Activated naive CD4-positive, alpha-beta T cell treated with anti-CD3 and anti-CD28 coated beads, Interleukin-2, amount 50 U/mL, for 24 hours (primary cell): ENCODE data around the gene JAK3.
"Not testable (repeated sequence)": the region's sequence is repeated elsewhere in the genome, so short reads cannot be mapped to it uniquely, and the experiment has no call there.

ENCODE experiments used
- H3K27ac Mint-ChIP-seq: one replicate; pipeline ENCODE4 v1.8.0; 2021; ENCODE audit warnings: mild to moderate bottlenecking, mixed read lengths
- H3K27me3 Mint-ChIP-seq: one replicate; pipeline ENCODE4 v1.8.0; 2021; ENCODE audit warnings: mixed read lengths
- H3K36me3 Mint-ChIP-seq: one replicate; pipeline ENCODE4 v1.8.0; 2021; ENCODE audit warnings: mixed read lengths
- H3K4me1 Mint-ChIP-seq: one replicate; pipeline ENCODE4 v1.8.0; 2021; ENCODE audit warnings: mixed read lengths
- H3K4me3 Mint-ChIP-seq: one replicate; pipeline ENCODE4 v1.8.0; 2021; ENCODE audit warnings: mild to moderate bottlenecking, mixed read lengths
- H3K9me3 Mint-ChIP-seq: one replicate; pipeline ENCODE4 v1.8.0; 2021; ENCODE audit warnings: mixed read lengths

JAK3 gene

DNA sequence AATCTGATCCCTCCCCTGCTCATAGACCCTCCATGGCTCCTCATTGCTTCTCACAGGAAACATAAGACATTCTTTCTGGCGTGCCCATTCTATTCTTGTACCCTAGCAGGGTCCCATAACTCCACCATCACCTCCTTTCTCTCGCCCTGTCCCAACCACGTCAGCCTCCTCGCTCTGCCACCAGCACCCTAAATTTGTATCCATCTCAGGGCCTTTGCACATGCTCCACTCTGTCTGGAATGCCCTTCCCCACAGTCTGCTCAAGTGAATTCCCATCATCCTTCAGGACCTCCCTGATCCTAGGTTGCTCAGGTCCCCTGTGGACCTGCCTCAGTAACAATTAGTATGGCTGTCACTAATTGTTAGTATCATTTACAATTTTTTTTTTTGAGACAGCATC, 42.4 kb downstream of the JAK3 start:
- Mint-ChIP-seq H3K36me3 (no peaks in the 10 kb centered on the region), H3K27ac (no peak overlapping the region), H3K4me1 (peaks cover 41% of the 10 kb centered on the region), H3K4me3 (no peak overlapping the region), H3K9me3 (no peaks in the 10 kb centered on the region), H3K27me3 (no peaks in the 10 kb centered on the region)

DNA sequence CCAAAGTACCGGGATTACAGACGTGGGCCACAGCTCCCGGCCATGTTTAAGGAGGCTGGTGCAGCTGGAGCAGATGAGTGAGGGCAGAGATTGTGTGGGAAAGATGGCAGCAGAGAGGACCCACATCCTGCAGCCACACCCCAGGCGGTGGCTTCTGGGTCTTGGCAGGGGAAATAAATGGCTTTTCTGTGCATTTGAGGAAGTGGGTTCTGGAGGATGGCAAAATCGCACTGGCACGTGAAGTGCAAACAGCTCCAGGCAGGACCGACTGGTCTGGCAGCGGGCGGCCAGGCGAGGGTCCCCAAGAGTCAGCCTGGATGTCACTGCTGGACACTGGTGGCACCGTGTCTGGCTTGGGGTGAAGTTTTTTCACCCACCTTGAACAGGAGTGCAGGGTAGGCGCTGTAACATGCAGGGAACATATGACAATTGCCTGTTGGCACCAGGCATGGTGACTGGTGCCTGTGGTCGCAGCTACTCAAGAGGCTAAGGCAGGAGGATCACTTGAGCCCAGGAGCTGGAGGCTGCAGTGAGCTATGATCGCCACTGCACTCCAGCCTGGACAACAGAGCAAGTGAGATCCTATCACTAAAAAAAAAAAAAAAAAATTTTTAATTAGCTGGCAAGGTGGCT, 44.4 kb downstream of the JAK3 start:
- Mint-ChIP-seq H3K9me3 (no peaks in the 10 kb centered on the region), H3K27ac (peak overlapping the region; percentile 51), H3K4me3 (peak overlapping the region; percentile 65), H3K36me3 (no peaks in the 10 kb centered on the region), H3K27me3 (no peaks in the 10 kb centered on the region), H3K4me1 (peaks cover 40% of the 10 kb centered on the region)

DNA sequence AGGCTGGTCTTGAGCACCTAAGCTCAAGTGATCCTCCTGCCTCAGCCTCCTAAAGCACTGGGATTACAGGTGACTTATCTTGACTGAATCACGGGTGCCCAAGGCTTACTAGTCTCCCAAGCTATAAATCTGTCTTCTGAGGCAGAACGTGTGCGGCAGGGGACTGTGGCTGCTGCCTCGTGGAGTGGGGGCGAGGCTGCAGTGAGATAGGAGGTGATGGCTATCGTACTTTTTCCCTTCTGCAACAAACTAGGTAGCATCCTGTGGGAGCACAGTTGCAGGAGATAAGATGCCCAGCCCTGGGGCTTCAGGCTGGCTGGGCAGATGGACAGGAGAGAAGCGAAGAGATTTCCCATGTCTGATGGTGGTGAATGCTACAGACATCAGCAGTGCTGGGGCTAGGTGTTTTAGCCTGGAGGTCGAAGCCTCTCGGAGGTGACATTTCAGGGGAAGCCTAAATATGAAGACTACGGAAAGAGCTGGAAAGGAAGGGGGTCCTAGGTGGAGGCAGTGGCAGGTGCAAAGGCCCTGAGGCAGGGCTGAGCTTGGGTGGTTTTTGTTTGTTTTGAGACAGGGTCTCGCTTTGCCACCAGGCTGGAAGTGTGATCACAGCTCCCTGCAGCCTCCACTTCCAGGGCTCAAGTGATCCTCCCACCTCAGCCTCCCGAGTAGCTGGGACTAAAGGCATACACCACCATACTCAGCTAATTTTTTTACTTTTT, 45.5 kb downstream of the JAK3 start:
- Mint-ChIP-seq H3K27me3 (no peaks in the 10 kb centered on the region), H3K9me3 (no peaks in the 10 kb centered on the region), H3K4me1 (peaks cover 41% of the 10 kb centered on the region), H3K27ac (peak overlapping the region; percentile 38), H3K4me3 (peak overlapping the region; percentile 60), H3K36me3 (no peaks in the 10 kb centered on the region)

DNA sequence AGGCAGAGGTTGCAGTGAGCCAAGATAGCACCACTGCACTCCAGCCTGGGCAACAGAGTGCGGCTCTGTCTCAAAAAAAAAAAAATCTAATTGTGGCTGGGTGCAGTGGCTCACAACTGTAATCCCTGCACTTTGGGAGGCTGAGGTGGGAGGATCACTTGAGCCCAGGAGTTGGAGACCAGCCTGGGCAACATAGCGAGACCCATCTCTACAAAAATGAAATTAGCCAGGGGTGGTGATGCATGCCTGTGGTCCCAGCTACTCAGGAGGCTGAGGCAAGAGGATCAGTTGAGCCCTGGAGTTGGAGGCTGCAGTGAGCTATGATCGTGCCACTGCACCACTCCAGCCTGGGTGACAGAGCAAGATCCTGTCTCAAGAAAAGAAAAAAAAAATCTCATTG, 49.2 kb downstream of the JAK3 start:
- not testable (repeated sequence) for H3K9me3 Mint-ChIP-seq, H3K27me3 Mint-ChIP-seq, H3K27ac Mint-ChIP-seq, H3K36me3 Mint-ChIP-seq, H3K4me3 Mint-ChIP-seq
- H3K4me1 Mint-ChIP-seq: peaks cover 53% of the 10 kb centered on the region

DNA sequence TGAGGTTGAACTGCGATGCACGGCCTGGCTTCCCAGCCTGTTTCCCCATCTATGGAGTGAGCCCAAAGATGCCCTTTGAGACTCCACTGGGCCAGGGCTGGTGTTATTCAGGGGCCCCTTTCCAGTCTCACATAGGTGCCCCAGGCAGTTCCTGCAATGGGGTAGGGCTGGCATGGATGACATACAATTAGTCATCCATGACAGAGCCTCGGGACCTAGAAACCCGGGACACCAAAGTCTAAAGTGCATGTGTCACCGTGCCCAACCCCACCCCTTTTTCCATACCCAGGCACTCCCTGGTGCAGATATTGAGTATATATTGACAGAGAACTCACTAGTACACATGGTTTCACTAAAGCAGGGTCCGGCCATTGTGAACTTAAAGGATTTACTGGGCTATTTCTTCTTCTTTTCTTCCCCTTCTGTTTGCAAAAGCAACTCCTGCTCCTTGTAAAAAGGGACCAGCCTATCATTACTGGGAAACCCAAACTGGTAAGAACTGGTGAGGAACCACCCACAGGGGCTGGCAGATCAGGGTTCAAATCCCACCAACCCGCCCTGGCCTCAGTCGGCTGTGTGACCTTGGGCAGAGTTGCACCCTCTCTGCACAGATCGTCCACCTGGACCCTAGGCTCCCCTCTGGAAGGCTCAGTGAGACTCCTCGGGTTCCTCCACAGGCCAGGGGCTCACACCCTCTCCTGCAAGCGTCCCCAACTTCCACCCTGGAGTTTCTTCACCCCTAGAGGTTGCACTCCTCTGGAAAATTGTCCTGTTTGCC, 50.2 kb downstream of the JAK3 start:
- H3K4me3 Mint-ChIP-seq: no peak overlapping the region
- H3K4me1 Mint-ChIP-seq: peaks cover 51% of the 10 kb centered on the region
- H3K9me3 Mint-ChIP-seq: no peaks in the 10 kb centered on the region
- H3K27me3 Mint-ChIP-seq: no peaks in the 10 kb centered on the region
- no peaks in the 10 kb centered on the region for H3K36me3 Mint-ChIP-seq
- no peak overlapping the region for H3K27ac Mint-ChIP-seq

DNA sequence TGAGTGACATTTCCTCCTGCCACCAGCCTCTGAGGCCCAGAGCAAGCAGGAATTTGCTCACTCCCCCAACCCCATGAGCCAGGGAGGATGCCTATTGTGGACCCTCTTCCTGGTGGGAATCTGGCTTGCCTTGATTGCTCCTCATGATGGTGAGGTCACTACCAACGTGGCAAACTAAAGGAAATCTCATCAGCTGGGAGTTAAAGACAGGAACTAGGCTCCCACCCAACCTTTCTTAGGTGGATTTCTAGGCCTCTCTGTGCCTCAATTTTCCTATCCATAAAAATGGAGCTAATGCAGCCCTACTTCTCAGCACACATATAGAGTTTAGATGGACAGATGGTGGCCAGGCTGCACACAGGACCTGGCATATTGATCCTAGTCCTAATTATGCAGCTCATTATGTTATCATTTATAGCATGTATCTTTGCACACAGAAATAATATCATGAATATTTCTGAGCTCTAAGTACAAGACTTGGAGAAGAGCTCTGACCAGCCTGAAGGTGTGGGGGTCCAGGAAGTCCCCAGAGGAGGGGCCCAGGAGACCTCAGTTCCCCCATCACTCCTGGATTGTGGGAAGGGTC, 50.9 kb downstream of the JAK3 start:
- Mint-ChIP-seq H3K9me3 (no peaks in the 10 kb centered on the region), H3K36me3 (no peaks in the 10 kb centered on the region), H3K27ac (no peak overlapping the region), H3K4me3 (no peak overlapping the region), H3K4me1 (peaks cover 48% of the 10 kb centered on the region), H3K27me3 (no peaks in the 10 kb centered on the region)

DNA sequence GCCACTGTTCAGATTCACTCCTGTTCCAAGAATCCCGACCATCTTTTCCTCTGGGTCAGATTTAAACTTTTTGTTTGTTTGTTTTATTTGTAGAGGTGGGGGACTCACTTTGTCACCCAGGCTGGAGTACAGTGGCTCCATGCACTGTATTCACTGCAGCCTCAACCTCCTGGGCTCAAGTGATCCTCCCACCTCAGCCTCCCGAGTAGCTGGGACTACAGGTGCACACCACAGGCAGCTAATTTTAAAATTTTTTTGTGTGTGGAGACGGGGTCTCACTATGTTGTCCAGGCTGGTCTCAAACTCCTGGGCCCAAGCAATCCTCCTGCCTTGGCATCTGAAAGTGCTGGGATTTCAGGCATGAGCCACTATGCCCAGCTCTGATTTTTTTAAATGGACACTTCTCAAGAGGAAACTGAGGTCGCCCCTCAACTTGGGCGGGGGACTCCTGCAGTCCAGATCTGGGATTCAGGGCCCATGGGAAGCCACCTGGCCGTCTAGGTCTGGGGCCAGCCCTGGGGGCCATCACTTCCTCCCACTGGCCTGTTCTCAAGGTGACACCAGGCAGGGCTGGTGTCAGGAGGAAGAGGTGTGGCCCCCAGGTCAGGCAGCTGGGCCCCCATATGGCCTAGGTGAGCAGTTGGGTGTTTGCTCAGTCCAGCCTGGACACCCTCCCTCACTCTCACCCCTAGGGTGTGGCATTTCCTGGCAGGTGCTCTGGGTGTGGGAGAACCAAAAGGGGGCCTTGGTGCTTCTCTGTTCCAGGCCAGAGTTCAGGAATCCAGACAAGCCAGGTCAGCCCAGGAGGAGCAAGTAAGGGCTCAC, 51.6 kb downstream of the JAK3 start:
- Mint-ChIP-seq H3K36me3 (no peaks in the 10 kb centered on the region), H3K27me3 (no peaks in the 10 kb centered on the region), H3K9me3 (no peaks in the 10 kb centered on the region), H3K27ac (no peak overlapping the region), H3K4me3 (peak overlapping the region; percentile 23), H3K4me1 (peaks cover 55% of the 10 kb centered on the region)

DNA sequence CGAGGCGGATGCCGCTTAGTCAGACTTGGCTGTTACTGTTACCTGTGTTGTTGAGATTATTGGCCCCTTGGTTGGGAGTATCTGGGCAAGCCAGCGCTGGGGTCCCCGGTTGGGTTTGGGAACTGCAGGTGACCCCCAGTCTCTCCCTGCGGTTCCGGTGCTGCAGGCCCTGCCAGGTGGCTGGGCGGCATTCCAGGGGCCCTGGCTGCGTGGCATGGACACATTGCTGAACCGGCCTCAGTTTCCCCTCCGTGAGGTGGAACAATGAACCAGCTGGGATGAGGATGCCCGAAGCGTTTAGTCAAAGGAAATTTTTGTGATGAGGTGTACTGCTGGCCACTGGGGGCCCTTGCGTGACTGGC, 52.3 kb downstream of the JAK3 start:
- no peaks in the 10 kb centered on the region for H3K36me3 Mint-ChIP-seq
- peak overlapping the region; percentile 23 for H3K4me3 Mint-ChIP-seq
- no peak overlapping the region for H3K27ac Mint-ChIP-seq
- peaks cover 59% of the 10 kb centered on the region for H3K4me1 Mint-ChIP-seq
- no peaks in the 10 kb centered on the region for H3K9me3 Mint-ChIP-seq
- no peaks in the 10 kb centered on the region for H3K27me3 Mint-ChIP-seq

DNA sequence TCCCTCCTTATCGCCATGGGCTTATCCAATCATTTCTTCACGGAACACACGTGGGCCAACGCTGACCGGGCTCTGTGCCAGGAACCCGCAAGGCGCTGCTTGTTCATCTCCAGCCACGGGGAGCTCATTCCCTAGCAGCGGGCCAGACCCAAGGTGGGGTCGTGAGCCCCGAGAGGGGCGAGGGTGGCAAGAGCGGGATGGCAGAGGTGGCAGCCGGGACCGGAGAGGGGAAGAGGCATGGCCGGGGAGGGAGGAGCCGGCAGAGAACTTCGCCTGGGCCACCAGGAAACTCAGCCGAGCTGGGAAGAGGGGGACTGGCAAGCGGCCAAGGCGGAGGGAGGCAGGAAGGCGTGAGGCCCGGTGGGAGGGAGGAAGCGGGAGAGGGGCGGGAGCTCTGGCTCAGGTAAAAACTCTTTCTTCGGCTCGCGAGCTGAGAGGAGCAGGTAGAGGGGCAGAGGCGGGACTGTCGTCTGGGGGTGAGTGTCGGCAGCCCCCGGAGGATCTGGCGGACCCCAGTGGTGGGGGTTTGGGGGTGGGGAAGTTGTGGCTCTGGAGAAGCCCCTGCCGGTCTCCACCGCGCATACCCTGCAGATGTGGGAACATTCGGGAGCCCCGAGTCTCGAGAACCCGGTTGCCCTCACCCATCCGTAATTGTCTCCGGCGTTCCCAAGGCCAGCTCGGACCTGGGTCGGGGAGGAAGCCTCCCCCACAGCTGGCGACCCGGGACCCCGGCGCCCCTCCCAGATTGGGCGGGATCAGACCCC, 52.9 kb downstream of the JAK3 start, which contains the start of gene B3GNT3:
TSS of gene B3GNT3 (plus strand) at position 408 of the 764 bp plus-strand sequence. CDS start 12,670 bp downstream, outside the sequence.
- H3K36me3 Mint-ChIP-seq: no peaks in the 10 kb centered on the region
- peak within 1 kb of the TSS; percentile 64 for H3K4me3 Mint-ChIP-seq
- H3K9me3 Mint-ChIP-seq: no peaks in the 10 kb centered on the region
- peaks cover 64% of the 10 kb centered on the region for H3K4me1 Mint-ChIP-seq
- H3K27ac Mint-ChIP-seq: peak within 1 kb of the TSS; percentile 41
- H3K27me3 Mint-ChIP-seq: no peaks in the 10 kb centered on the region

DNA sequence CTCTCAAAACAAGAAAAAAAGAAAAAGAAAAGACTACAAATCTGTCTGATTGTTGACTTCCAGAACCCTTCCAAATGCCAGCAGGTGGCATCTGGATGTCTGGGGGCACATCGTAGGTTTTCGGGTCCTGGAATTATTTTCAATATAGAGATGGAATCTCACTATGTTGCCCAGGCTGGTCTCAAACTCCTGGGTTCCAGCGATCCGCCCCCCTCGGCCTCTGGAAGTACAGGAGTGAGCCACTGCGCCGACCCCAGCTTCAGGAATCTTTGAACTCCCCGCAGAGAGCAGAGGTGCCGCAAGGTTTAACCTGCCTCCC, 53.4 kb downstream of the JAK3 start:
- peaks cover 65% of the 10 kb centered on the region for H3K4me1 Mint-ChIP-seq
- no peaks in the 10 kb centered on the region for H3K36me3 Mint-ChIP-seq
- peak overlapping the region; percentile 64 for H3K4me3 Mint-ChIP-seq
- H3K27me3 Mint-ChIP-seq: no peaks in the 10 kb centered on the region
- no peaks in the 10 kb centered on the region for H3K9me3 Mint-ChIP-seq
- H3K27ac Mint-ChIP-seq: peak overlapping the region; percentile 41

DNA sequence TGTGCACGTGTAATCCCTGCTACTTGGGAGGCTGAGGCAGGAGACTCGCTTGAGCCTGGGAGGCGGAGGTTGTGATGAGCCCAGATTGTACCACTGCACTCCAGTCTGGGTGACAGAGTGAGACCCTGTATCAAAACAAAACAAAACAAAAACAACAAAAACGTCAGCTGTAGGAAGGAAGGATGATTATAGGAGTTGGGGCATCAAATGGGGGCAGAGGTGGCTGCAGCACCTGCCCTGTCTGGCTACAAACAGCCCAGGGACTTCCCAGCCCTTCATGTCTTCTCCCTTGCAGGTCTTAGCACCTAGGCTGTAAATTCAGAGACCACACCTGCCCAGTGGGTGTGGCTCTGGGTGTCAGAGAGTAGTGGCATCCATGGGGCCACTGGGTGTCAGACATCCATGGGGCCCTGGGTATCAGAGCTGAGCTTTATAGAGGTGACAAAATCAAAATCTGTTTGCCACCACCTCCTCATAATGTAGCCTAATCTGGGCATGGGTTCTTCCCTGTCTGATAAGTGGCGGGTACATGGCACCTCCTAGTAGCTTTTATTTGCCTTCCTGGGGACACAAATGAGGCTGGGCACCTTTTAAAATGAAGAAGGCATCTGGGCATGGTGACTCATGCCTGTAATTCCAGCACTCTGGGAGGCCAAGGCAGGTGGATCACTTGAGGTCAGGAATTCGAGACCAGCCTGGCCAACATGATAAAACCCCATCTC, 57.6 kb downstream of the JAK3 start:
- H3K27me3 Mint-ChIP-seq: no peaks in the 10 kb centered on the region
- peaks cover 5% of the 10 kb centered on the region for H3K36me3 Mint-ChIP-seq
- H3K4me1 Mint-ChIP-seq: peaks cover 40% of the 10 kb centered on the region
- no peaks in the 10 kb centered on the region for H3K9me3 Mint-ChIP-seq
- H3K27ac Mint-ChIP-seq: peak overlapping the region; percentile 73
- no peak overlapping the region for H3K4me3 Mint-ChIP-seq

DNA sequence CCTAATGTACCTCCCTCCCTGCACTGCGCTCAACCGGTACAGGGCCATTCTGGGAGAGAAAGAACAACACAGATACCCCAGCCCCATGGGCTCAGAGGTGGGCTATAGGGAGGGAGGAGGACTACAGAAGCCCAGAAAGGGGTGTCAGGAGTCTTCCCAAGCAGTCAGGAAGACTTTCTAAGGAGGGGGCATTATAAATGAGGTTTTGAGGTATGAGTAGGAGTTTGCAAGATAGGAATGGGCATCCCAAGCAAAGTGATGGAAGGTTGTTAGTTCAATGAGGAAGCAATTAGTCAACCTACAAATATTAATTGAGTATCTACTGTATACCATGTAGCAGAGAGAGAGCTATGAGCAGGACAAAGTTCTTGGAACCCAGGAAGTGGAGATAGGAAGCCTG, 59.1 kb downstream of the JAK3 start:
- Mint-ChIP-seq H3K27ac (peak overlapping the region; percentile 84), H3K27me3 (no peaks in the 10 kb centered on the region), H3K4me1 (peaks cover 38% of the 10 kb centered on the region), H3K36me3 (peaks cover 8% of the 10 kb centered on the region), H3K4me3 (no peak overlapping the region), H3K9me3 (no peaks in the 10 kb centered on the region)

DNA sequence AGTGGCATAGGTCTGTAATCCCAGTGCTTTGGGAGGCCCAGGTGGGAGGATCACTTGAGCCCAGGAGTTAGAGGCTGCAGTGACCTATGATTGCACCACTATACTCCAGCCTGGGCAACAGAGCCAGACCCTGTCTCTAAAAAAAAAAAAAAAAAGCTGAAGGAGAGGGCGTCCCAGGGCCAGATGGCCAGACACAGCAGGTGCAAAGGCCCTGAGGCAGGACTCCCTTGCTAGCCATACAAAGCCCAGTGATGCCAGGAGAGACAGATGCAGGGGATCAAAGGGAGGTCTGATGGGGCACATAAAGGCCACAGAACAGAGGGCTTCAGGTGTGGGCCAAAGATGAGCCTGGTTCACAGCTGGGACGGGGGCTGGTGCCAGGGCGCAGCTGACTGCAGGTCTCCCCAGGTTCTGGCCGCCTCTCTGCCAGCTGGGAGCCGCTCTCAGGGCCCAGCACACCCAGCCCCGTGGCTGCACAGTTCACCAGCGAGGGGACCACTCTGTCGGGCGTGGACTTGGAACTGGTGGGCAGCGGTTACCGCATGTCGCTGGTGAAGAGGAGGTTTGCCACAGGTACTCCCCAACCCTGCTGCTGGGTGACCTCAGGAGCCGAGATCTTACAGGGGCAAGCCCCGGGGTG, 60.4 kb downstream of the JAK3 start:
- Mint-ChIP-seq H3K27ac (no peak overlapping the region), H3K27me3 (no peaks in the 10 kb centered on the region), H3K36me3 (peaks cover 8% of the 10 kb centered on the region), H3K4me1 (peaks cover 29% of the 10 kb centered on the region), H3K4me3 (no peak overlapping the region), H3K9me3 (no peaks in the 10 kb centered on the region)
